ENCODE results near the gene HMGCLL1.
A peak's percentile ranks its signal among the peaks of the same experiment; 100 is the strongest.

HMGCLL1 gene

DNA sequence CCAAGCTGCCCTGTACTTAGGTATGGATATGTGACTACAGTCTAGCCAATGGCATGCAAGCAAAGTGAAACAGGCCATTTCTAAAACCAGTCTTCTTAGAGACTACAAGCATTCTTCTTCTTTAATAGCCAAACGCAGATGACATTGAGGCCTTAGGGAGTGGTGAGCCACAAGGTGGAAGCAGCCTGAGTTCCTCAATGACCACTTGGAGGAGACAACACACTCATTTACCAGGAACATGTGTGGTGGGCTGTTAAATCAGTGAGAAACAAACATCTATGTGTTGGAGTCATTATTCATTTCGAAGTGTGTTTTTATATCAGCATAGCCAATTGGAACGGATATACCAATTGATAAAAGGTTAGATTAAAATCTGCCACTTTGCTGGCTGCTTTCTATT is 129.8 kb downstream of the HMGCLL1 start:
- no peak overlapping the region for H3K9ac ChIP-seq (ENCODE audit: low read length in 5 of 5)
- H3K36me3 ChIP-seq (ENCODE audit: control insufficient read depth in 5 of 5, insufficient read depth in 5 of 5, low read length in 5 of 5) = no peaks in the 10 kb centered on the region
- no peak overlapping the region for H3K4me3 ChIP-seq (ENCODE audit: low read depth in 1 of 5, low read length in 5 of 5)
- H3K9me3 ChIP-seq (ENCODE audit: control insufficient read depth in 5 of 5, low read length in 5 of 5) = no peaks in the 10 kb centered on the region
- H3K27ac ChIP-seq (ENCODE audit: low read depth, low read length) = peak overlapping the region; percentile 3
- H3K4me1 ChIP-seq (ENCODE audit: control insufficient read depth in 5 of 5, insufficient read depth in 5 of 5, low read length in 5 of 5) = peaks cover 0 to 12% (median 7%) of the 10 kb centered on the region in 5 donors
- H3K27me3 ChIP-seq (ENCODE audit: control insufficient read depth in 5 of 5, insufficient read depth in 4 of 5, low read length in 5 of 5) = no peaks in the 10 kb centered on the region

DNA sequence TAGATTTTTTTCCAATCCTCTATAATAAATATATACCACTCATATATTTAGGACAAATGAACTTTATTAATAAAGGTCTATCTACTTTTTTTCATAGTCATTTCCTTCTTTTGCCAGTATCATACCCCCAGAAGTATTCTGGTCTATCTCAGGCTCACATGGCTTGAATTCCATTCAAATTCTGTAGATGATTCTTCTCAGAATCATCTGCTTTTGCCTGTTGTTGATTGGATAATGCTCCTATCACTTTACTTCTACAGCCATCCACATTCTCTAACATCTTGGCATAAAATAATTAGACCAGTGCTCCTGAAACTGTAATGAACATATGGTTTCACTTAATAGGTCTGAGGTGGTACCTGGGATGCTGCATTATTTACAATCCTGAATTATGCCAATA is 130.5 kb downstream of the HMGCLL1 start:
- Histone ChIP-seq H3K4me3 (ENCODE audit: low read depth in 1 of 5, low read length in 5 of 5) (no peak overlapping the region), H3K4me1 (ENCODE audit: control insufficient read depth in 5 of 5, insufficient read depth in 5 of 5, low read length in 5 of 5) (peaks cover 0 to 13% (median 7%) of the 10 kb centered on the region in 5 donors), H3K9ac (ENCODE audit: low read length in 5 of 5) (no peak overlapping the region), H3K36me3 (ENCODE audit: control insufficient read depth in 5 of 5, insufficient read depth in 5 of 5, low read length in 5 of 5) (no peaks in the 10 kb centered on the region), H3K27me3 (ENCODE audit: control insufficient read depth in 5 of 5, insufficient read depth in 4 of 5, low read length in 5 of 5) (no peaks in the 10 kb centered on the region), H3K9me3 (ENCODE audit: control insufficient read depth in 5 of 5, low read length in 5 of 5) (no peaks in the 10 kb centered on the region), H3K27ac (ENCODE audit: low read depth, low read length) (peak overlapping the region; percentile 27)

DNA sequence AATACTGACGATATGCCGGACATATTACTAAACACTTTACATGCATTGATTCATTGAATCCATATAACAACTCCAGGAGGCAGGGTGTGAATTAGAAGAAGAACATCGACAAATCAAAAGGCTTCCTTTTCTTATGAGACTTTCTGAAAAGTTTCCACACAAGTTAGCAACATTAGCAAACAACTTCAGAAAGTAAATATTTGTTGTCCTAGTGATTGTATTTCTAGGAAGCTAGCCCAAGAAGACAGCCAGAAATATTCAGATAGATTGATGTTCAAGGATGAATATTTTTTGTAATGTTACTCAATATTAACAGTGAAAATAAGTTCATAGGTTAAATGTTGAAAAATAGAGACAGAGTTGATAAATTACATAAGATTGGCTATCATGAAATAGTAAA is 131.1 kb downstream of the HMGCLL1 start:
- Histone ChIP-seq H3K9me3 (ENCODE audit: control insufficient read depth in 5 of 5, low read length in 5 of 5) (no peaks in the 10 kb centered on the region), H3K4me1 (ENCODE audit: control insufficient read depth in 5 of 5, insufficient read depth in 5 of 5, low read length in 5 of 5) (peaks cover 0 to 16% (median 7%) of the 10 kb centered on the region in 5 donors), H3K4me3 (ENCODE audit: low read depth in 1 of 5, low read length in 5 of 5) (no peak overlapping the region), H3K36me3 (ENCODE audit: control insufficient read depth in 5 of 5, insufficient read depth in 5 of 5, low read length in 5 of 5) (no peaks in the 10 kb centered on the region), H3K27me3 (ENCODE audit: control insufficient read depth in 5 of 5, insufficient read depth in 4 of 5, low read length in 5 of 5) (no peaks in the 10 kb centered on the region), H3K27ac (ENCODE audit: low read depth, low read length) (no peak overlapping the region), H3K9ac (ENCODE audit: low read length in 5 of 5) (no peak overlapping the region)

DNA sequence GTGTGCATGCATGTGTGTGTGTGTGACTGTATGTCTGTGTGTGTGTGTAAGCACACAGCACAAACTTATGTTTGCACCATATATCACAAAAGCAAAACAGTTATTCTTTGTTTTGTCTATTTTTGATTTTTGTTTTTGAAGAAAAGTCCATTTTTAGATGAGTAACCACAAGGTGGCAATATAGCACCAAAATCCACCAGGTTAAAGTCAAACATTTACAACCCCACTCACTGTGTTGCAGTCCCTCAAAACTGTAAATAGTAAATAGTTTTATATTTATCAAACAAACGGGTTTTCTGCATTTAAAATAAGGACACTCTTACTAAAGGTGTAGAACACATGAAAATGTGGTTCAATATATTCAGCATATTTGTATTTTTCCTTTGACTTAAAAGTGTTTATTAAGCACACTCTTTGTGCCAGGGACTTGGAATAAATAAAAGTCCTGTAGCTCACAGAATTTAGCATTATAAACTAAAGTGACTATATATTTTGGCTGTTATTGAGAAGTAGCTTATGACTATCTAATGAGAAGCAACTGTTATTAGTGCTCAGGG is 133.3 kb downstream of the HMGCLL1 start:
- H3K9me3 ChIP-seq (ENCODE audit: control insufficient read depth in 5 of 5, low read length in 5 of 5) = no peaks in the 10 kb centered on the region
- H3K4me1 ChIP-seq (ENCODE audit: control insufficient read depth in 5 of 5, insufficient read depth in 5 of 5, low read length in 5 of 5) = peaks cover 0 to 24% (median 7%) of the 10 kb centered on the region in 5 donors
- H3K36me3 ChIP-seq (ENCODE audit: control insufficient read depth in 5 of 5, insufficient read depth in 5 of 5, low read length in 5 of 5) = no peaks in the 10 kb centered on the region
- H3K4me3 ChIP-seq (ENCODE audit: low read depth in 1 of 5, low read length in 5 of 5) = no peak overlapping the region
- H3K27ac ChIP-seq (ENCODE audit: low read depth, low read length) = no peak overlapping the region
- no peak overlapping the region for H3K9ac ChIP-seq (ENCODE audit: low read length in 5 of 5)
- H3K27me3 ChIP-seq (ENCODE audit: control insufficient read depth in 5 of 5, insufficient read depth in 4 of 5, low read length in 5 of 5) = no peaks in the 10 kb centered on the region

DNA sequence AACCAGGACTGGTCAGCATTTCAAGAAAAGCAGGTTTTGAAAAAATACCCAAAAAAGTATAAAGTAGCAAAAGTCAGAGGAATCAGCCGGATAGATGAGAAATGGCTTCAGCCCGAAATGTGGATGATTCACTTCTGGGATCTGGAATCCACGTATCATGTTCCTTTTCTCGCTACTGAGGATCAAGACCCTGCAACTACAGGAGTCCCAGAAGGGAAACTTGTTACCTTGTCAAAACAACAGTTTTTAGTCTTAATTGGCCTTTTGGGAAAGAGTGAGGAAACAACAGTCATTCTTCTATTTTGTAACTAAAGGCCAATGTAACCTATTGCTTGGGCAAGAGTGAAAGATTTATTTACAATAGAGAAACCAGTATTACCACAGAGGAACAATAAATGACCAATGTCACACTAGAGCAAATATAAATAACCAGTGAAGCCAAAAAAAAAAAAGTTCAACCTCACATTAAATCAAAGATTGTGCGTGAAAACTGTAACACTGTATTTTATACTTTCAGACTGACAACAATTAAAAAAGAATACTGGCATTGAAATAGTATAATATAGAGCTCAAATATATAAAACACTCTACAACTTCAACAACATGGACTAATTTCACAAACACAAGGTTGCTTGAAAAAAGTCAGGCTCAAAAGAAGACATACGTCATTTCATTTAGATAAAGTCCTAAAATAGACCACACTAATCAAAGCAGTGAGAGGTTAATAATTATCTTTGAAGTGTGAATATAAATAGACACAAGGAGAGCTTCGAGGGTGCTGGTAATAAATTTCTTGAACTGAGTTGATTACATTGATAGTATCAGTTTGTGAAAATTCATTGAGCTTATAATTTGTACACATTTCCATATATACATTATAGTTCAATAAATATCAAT is 135.5 kb downstream of the HMGCLL1 start:
- Histone ChIP-seq H3K27me3 (ENCODE audit: control insufficient read depth in 5 of 5, insufficient read depth in 4 of 5, low read length in 5 of 5) (no peaks in the 10 kb centered on the region), H3K36me3 (ENCODE audit: control insufficient read depth in 5 of 5, insufficient read depth in 5 of 5, low read length in 5 of 5) (no peaks in the 10 kb centered on the region), H3K9ac (ENCODE audit: low read length in 5 of 5) (no peak overlapping the region), H3K4me3 (ENCODE audit: low read depth in 1 of 5, low read length in 5 of 5) (no peak overlapping the region), H3K4me1 (ENCODE audit: control insufficient read depth in 5 of 5, insufficient read depth in 5 of 5, low read length in 5 of 5) (peaks cover 0 to 19% (median 4%) of the 10 kb centered on the region in 5 donors), H3K27ac (ENCODE audit: low read depth, low read length) (peak overlapping the region; percentile 32), H3K9me3 (ENCODE audit: control insufficient read depth in 5 of 5, low read length in 5 of 5) (no peaks in the 10 kb centered on the region)

DNA sequence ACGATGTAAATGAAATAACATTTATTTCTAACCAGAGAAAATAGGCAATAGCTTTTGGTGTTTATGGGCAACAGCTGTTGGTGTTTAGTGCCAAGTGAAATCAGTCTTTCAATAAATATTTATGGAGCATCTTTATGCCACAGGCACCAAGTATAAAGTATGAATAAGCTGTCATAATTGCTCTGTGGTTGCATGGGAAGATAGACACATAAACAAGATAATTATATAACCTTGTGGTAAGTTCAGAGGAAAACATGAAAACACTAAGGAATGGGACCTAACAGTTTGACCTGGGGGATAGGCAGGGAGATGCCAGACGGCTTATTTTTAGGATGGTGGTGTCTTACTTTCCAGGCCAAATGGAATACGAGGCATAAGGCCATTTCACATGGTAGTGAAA is 140.8 kb downstream of the HMGCLL1 start:
- Histone ChIP-seq H3K27ac (ENCODE audit: low read depth, low read length) (no peak overlapping the region), H3K36me3 (ENCODE audit: control insufficient read depth in 5 of 5, insufficient read depth in 5 of 5, low read length in 5 of 5) (no peaks in the 10 kb centered on the region), H3K9ac (ENCODE audit: low read length in 5 of 5) (no peak overlapping the region), H3K27me3 (ENCODE audit: control insufficient read depth in 5 of 5, insufficient read depth in 4 of 5, low read length in 5 of 5) (no peaks in the 10 kb centered on the region), H3K4me1 (ENCODE audit: control insufficient read depth in 5 of 5, insufficient read depth in 5 of 5, low read length in 5 of 5) (peaks cover 0 to 13% (median 0%) of the 10 kb centered on the region in 5 donors), H3K4me3 (ENCODE audit: low read depth in 1 of 5, low read length in 5 of 5) (no peak overlapping the region), H3K9me3 (ENCODE audit: control insufficient read depth in 5 of 5, low read length in 5 of 5) (no peaks in the 10 kb centered on the region)

DNA sequence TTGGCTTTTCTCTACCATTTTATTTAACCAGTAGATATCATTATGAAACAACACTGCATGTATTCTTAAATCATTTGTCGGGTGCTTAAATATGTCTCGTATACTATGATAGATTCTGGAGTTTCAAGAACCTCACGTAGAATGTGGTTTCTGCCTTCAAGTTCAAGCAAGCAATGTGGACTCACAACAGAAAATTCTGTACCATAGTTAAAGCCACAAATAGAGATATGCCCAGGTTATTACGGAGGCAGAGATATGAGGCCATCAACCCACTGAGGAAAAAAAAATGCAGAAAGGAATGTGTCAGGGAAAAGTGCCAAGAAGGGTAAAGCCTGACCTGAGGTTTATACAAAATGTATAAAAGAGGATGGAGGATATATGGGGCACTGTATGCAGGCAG is 141.9 kb downstream of the HMGCLL1 start:
- H3K27me3 ChIP-seq (ENCODE audit: control insufficient read depth in 5 of 5, insufficient read depth in 4 of 5, low read length in 5 of 5) = no peaks in the 10 kb centered on the region
- H3K27ac ChIP-seq (ENCODE audit: low read depth, low read length) = no peak overlapping the region
- H3K4me1 ChIP-seq (ENCODE audit: control insufficient read depth in 5 of 5, insufficient read depth in 5 of 5, low read length in 5 of 5) = peaks cover 0 to 6% (median 0%) of the 10 kb centered on the region in 5 donors
- H3K36me3 ChIP-seq (ENCODE audit: control insufficient read depth in 5 of 5, insufficient read depth in 5 of 5, low read length in 5 of 5) = no peaks in the 10 kb centered on the region
- H3K9me3 ChIP-seq (ENCODE audit: control insufficient read depth in 5 of 5, low read length in 5 of 5) = no peaks in the 10 kb centered on the region
- no peak overlapping the region for H3K4me3 ChIP-seq (ENCODE audit: low read depth in 1 of 5, low read length in 5 of 5)
- no peak overlapping the region for H3K9ac ChIP-seq (ENCODE audit: low read length in 5 of 5)

DNA sequence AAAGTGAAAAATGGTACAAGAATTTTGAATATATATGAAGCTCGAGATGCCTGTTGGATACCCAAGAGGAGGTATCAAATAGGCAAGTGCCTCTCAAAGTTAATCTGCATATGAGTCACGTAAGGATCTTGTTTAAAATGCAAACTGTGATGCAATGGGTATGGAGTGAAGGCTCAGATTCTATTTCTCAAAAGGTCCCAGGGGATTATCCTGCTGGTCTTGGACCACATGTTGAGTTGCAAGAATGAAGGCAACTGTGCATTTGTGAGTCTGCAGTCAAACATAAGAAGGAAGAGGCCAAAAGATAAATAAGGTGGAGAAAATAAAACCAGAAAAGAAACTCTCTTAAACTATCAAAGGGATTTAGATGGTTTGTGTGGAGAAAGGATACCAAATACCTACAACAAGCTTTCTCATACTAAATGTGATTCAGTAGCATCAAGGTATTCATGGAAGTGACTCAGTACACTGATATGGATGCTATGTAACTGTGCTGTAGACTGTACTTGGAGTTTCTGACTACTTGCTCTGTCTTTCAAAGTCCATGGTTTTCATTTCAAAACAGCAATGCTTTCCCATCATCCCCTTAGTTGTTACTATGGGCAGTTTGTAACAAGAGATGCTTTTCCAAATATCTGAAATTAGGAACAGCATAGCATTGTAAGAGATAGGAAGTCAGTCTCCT is 145.4 kb downstream of the HMGCLL1 start:
- Histone ChIP-seq H3K36me3 (ENCODE audit: control insufficient read depth in 5 of 5, insufficient read depth in 5 of 5, low read length in 5 of 5) (no peaks in the 10 kb centered on the region), H3K9me3 (ENCODE audit: control insufficient read depth in 5 of 5, low read length in 5 of 5) (no peaks in the 10 kb centered on the region), H3K4me3 (ENCODE audit: low read depth in 1 of 5, low read length in 5 of 5) (no peak overlapping the region), H3K27ac (ENCODE audit: low read depth, low read length) (no peak overlapping the region), H3K4me1 (ENCODE audit: control insufficient read depth in 5 of 5, insufficient read depth in 5 of 5, low read length in 5 of 5) (peaks cover 0 to 5% (median 0%) of the 10 kb centered on the region in 5 donors), H3K27me3 (ENCODE audit: control insufficient read depth in 5 of 5, insufficient read depth in 4 of 5, low read length in 5 of 5) (no peaks in the 10 kb centered on the region), H3K9ac (ENCODE audit: low read length in 5 of 5) (no peak overlapping the region)

DNA sequence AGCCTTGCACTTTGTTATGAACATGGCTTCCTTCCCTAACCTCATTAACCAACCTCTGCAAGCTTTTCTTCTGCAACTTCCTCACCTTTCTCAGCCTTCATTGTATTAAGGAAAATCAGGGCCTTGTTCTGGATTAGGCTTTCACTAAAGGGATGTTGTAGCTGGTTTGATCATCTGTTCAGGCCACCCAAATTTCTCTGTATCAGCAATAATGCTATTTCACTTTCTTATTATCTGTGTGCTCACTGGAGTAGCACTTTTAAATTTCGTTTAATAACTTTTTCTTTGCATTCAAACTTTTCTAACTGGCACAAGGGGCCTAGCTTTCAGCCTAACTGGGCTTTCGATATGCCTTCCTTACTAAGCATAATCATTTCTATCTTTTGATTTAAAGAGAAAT is 155.1 kb downstream of the HMGCLL1 start:
- no peaks in the 10 kb centered on the region for H3K27me3 ChIP-seq (ENCODE audit: control insufficient read depth in 5 of 5, insufficient read depth in 4 of 5, low read length in 5 of 5)
- no peak overlapping the region for H3K9ac ChIP-seq (ENCODE audit: low read length in 5 of 5)
- no peak overlapping the region for H3K4me3 ChIP-seq (ENCODE audit: low read depth in 1 of 5, low read length in 5 of 5)
- H3K36me3 ChIP-seq (ENCODE audit: control insufficient read depth in 5 of 5, insufficient read depth in 5 of 5, low read length in 5 of 5) = no peaks in the 10 kb centered on the region
- no peak overlapping the region for H3K27ac ChIP-seq (ENCODE audit: low read depth, low read length)
- no peaks in the 10 kb centered on the region for H3K4me1 ChIP-seq (ENCODE audit: control insufficient read depth in 5 of 5, insufficient read depth in 5 of 5, low read length in 5 of 5)
- H3K9me3 ChIP-seq (ENCODE audit: control insufficient read depth in 5 of 5, low read length in 5 of 5) = no peaks in the 10 kb centered on the region

DNA sequence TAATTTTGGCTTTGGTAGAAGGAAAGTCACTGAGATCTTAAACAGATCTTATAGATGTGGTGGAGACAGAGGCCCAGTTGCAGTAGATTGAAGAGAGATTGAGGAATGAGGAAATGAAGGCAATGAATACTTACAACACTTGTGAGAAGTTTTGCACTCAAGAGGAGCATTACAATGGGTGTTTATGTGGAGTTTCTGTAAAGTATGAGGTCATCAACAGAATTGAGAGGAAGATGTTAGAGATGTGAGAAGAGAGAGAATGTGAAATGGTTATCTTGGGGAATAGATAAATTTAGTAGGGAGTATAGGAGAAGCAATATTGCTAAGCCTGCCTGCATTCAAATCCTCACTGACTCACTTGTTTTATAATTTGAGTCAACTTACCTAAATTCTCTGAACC is 168.3 kb downstream of the HMGCLL1 start:
- H3K27ac ChIP-seq (ENCODE audit: low read depth, low read length) = no peak overlapping the region
- H3K4me1 ChIP-seq (ENCODE audit: control insufficient read depth in 5 of 5, insufficient read depth in 5 of 5, low read length in 5 of 5) = peaks cover 0 to 3% (median 0%) of the 10 kb centered on the region in 5 donors
- peaks cover 0 to 2% (median 0%) of the 10 kb centered on the region in 5 donors for H3K9me3 ChIP-seq (ENCODE audit: control insufficient read depth in 5 of 5, low read length in 5 of 5)
- H3K9ac ChIP-seq (ENCODE audit: low read length in 5 of 5) = no peak overlapping the region
- no peak overlapping the region for H3K4me3 ChIP-seq (ENCODE audit: low read depth in 1 of 5, low read length in 5 of 5)
- no peaks in the 10 kb centered on the region for H3K27me3 ChIP-seq (ENCODE audit: control insufficient read depth in 5 of 5, insufficient read depth in 4 of 5, low read length in 5 of 5)
- no peaks in the 10 kb centered on the region for H3K36me3 ChIP-seq (ENCODE audit: control insufficient read depth in 5 of 5, insufficient read depth in 5 of 5, low read length in 5 of 5)

Data from subcutaneous abdominal adipose tissue (tissue), 5 donors.